ENCODE measurements around the gene KNL1.

DNA sequence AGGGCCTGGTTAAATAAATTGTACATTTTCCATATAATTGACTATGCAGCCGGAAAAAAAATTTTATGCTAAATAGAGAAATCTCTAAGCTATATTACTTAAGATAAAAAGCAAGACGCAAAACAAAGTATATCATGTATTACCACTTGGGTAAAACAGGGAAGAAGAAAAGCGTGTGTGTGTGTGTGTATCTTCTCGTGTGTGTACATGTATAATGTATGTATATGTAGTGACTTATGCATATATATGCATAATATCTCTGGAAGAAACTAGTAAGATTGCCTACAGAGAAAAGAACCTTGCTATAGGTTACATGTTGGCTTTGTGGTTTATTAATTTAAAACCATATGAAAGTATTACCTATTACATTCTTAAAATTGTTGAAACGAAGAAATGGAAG is 19.0 kb downstream of the KNL1 start:
- TF ChIP-seq, protein P1, sequence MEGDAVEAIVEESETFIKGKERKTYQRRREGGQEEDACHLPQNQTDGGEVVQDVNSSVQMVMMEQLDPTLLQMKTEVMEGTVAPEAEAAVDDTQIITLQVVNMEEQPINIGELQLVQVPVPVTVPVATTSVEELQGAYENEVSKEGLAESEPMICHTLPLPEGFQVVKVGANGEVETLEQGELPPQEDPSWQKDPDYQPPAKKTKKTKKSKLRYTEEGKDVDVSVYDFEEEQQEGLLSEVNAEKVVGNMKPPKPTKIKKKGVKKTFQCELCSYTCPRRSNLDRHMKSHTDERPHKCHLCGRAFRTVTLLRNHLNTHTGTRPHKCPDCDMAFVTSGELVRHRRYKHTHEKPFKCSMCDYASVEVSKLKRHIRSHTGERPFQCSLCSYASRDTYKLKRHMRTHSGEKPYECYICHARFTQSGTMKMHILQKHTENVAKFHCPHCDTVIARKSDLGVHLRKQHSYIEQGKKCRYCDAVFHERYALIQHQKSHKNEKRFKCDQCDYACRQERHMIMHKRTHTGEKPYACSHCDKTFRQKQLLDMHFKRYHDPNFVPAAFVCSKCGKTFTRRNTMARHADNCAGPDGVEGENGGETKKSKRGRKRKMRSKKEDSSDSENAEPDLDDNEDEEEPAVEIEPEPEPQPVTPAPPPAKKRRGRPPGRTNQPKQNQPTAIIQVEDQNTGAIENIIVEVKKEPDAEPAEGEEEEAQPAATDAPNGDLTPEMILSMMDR (IDR thresholded peaks at IDR 0.05; ENCODE audit: control extremely low read depth in 1 of 3, insufficient read depth in 1 of 3, low read depth in 1 of 3, low read length in 3 of 3): no peak
- TF ChIP-seq YY1 (IDR thresholded peaks at IDR 0.05; ENCODE audit: low read depth, low read length) (no peak), POLR2A (IDR thresholded peaks at IDR 0.05; ENCODE audit: control extremely low read depth in 1 of 2, low read depth in 2 of 2, low read length in 2 of 2) (no peak), EP300 (IDR thresholded peaks at IDR 0.05; ENCODE audit: borderline replicate concordance in 1 of 2, low read depth in 2 of 2, low read length in 2 of 2) (no peak), RNF2 (IDR thresholded peaks at IDR 0.05; ENCODE audit: borderline replicate concordance, low read depth, low read length, missing control alignments, poor library complexity, severe bottlenecking) (no peak), POLR2AphosphoS5 (IDR thresholded peaks at IDR 0.05; ENCODE audit: low read depth, low read length) (no peak), NRF1 (IDR thresholded peaks at IDR 0.05; ENCODE audit: low read depth, low read length) (no peak), SAP30 (IDR thresholded peaks at IDR 0.05; ENCODE audit: insufficient read depth, insufficient replicate concordance, low read length) (no peak), SP2 (IDR thresholded peaks at IDR 0.05; ENCODE audit: low read length) (no peak), RAD21 (IDR thresholded peaks at IDR 0.05 in 1 of 2, conservative IDR thresholded peaks at IDR 0.05 in 1 of 2; ENCODE audit: low read depth in 2 of 2, low read length in 2 of 2) (no peak), TAF1 (IDR thresholded peaks at IDR 0.05; ENCODE audit: low read depth, low read length) (no peak), JUN (IDR thresholded peaks at IDR 0.05; ENCODE audit: low read depth, low read length) (no peak)

Data from H1 (cell line).